IPS-18c (cell line): ENCODE data around the gene HECTD1.
"Not testable (repeated sequence)": the region's sequence is repeated elsewhere in the genome, so short reads cannot be mapped to it uniquely, and the experiment has no call there.

Experiments used
- H3K4me3 ChIP-seq: 2 replicates; pipeline ENCODE4 v1.7.0; 2013; ENCODE audit warnings: low read depth, mild to moderate bottlenecking, low read length, moderate library complexity; ENCODE audit not compliant: insufficient read depth
- H3K9me3 ChIP-seq: one replicate; pipeline ENCODE4 v1.6.1; 2013; ENCODE audit warnings: mild to moderate bottlenecking, low read length, moderate library complexity; ENCODE audit not compliant: control insufficient read depth, insufficient read depth

HECTD1 gene

DNA sequence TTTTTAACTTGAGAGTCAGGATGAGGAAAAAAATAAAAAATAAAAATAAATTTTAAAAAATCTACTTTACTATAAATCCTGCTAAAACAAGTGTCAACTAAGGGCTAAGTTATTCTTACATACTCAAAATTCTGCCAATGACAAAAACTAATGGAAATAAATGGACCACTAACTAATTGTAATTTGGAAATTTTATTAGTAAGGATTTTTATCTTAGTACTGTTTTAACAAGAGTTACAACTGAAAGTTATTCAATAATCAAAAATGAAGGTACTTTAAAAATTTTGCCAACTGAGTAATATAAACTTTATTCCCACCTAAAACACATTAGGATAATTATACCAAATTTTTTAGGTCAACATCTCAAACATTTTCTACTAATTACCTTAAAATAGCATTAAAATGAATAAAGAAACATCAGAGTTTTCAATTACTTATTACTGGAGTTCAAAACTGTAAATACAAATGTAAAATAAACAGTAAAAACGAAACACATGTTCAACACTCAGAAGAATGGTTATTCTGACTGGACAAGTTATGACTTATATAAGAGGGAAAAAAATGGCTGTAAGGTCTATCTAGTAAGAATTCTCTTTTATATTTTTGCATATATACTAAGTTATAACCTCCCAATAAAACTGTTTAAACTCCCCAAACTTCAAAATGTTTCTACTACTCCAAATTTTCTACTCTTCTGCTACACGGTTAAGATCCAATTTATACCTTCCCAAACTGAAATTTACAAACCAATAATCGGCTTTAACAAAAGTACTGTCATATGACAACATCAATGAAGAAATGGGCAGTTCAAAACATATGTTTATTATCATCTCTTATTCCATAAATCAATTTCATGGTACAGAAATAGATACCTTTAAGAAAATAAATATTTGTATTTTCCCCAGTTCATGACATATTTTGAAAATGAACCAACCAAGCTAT lies 2.7 kb downstream of the HECTD1 start:
- no peaks in the 10 kb centered on the region for H3K9me3 ChIP-seq

DNA sequence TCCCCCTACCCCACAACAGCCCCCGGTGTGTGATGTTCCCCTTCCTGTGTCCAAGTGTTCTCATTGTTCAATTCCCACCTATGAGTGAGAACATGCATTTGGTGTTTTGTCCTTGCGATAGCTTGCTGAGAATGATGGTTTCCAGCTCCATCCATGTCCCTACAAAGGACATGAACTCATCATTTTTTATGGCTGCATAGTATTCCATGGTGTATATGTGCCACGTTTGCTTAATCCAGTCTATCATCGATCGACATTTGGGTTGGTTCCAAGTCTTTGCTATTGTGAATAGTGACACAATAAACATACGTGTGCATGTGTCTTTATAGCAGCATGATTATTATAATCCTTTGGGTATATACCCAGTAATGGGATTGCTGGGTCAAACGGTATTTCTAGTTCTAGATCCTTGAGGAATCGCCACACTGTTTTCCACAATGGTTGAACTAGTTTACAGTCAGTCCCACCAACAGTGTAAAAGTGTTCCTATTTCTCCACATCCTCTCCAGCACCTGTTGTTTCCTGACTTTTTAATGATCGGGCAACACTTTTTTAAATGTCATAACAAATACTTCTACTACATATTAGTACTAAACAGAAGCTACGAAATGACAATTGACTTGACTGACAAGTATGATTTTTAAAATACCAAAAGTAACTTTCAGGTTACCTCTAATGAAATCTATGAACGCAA lies 3.5 kb downstream of the HECTD1 start:
- not testable (repeated sequence) for H3K9me3 ChIP-seq, H3K4me3 ChIP-seq

More for the DNA sequence above, 2.7 kb downstream of the HECTD1 start:
- H3K4me3 ChIP-seq, result no peak overlapping the region

DNA sequence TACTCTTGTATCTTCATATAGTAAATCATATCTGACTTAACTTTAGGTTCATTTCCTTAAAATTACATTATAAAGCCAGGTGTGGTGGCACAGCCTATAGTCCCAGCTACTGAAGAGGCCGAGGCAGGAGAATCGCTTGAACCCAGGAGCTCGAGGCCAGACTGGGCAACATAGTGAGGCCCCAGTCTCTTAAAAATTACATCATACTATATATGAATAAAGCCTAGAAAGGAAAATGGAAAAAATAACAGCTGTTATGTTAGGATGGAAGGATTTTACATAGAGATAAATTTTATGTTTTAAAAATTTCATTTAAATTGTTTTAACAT lies 4.2 kb downstream of the HECTD1 start:
- H3K9me3 ChIP-seq, result no peaks in the 10 kb centered on the region

DNA sequence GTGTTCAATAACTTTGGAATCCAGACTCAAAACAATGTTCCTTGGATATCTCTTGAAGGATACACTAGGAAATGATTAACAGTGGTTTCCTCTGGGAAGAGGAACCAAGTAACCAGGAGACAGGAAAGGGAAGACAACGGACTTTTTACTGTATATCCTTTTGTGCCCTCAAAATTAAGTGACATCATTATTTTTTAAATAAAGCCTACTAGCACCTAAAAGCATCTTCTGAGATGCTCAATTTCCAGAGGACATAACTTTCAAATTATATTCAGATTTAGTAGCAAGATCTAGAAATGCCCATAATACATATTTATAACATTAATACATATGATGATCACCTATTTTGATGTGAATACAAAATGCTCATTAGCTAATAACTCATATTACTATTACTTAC lies 6.5 kb downstream of the HECTD1 start:
- Histone ChIP-seq H3K9me3 (no peaks in the 10 kb centered on the region), H3K4me3 (no peak overlapping the region)

More for the DNA sequence above, 4.2 kb downstream of the HECTD1 start:
- H3K4me3 ChIP-seq, result no peak overlapping the region

DNA sequence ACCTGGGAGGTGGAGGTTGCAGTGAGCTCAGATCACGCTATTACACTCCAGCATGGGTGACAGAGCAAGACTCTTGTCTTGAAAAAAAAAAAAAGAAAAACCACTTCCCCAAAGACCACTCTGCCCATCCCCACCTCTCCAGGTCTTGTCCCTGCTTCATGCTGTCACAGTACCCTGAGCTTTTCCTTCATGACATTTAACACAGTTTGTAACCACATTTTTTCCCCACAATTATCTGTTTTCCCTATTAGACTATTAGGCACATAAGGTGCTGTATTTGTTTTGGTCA lies 6.9 kb downstream of the HECTD1 start:
- Histone ChIP-seq H3K4me3 (no peak overlapping the region), H3K9me3 (no peaks in the 10 kb centered on the region)

DNA sequence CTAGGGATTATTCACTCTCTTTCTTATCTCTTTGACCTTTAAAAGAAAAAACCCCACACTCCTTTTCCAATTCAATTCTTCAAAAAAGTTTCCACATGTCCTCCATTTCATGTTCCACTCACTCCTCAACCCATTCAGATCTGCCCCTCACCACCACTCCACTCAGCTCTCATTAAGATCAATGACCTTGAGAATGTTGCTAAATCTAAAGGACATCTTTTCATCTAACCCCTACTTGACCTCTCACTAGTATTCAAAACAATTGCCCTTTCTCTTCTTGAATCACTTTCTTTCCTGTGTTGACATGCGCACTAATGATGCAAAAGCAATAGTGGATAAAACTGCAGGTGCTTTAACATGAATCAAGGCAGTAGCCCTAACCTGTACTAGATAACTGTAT lies 9.9 kb downstream of the HECTD1 start:
- Histone ChIP-seq H3K9me3 (no peaks in the 10 kb centered on the region), H3K4me3 (no peak overlapping the region)

DNA sequence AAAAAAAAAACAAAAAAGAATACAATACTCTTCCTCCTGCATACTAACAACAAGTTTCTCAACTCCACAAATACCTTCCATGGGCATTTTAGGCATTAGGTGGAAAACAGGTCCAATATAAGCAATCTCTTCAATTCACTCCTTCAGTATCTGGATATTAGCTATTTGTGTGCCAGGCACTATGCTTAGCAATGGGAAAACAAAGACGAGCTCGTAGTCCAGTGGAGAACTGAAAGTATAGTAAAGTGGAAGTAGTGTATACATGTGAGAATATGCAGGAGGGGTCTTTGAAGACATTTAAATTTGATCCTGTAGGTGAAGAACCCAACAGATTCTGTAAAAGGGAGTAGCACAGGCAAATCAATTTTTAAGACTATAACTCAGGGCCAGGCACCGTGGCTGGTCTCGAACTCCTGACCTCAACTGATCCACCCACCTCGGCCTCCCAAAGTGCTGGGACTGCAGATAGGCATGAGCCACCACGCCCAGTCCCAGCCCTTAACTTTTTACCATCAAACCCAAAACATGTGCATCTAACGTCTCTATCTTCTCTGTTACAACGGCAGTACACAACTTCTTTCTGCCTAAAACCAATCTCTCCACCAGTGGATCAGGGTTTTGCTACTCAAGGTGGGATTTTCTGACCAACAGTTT lies 10.6 kb downstream of the HECTD1 start:
- Histone ChIP-seq H3K9me3 (no peaks in the 10 kb centered on the region), H3K4me3 (no peak overlapping the region)

DNA sequence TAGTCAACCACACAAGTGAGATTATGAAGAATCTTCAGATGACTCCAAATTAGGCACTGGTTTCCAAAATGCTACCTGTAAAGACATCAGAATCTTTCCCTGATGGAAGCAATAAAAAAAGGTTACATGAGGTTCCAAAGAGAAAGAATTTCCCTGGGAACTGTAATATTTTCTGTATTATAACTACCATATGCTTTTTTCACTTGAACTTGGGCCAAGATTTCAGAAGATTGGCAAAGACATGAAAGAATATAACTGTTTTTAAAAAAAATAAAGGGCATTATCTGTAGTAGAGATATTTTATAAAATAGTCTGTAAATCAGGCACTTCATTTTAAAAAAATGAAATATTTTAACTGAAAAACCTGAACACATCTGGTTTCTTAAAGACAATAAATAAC lies 12.9 kb downstream of the HECTD1 start:
- Histone ChIP-seq H3K9me3 (no peaks in the 10 kb centered on the region), H3K4me3 (no peak overlapping the region)

DNA sequence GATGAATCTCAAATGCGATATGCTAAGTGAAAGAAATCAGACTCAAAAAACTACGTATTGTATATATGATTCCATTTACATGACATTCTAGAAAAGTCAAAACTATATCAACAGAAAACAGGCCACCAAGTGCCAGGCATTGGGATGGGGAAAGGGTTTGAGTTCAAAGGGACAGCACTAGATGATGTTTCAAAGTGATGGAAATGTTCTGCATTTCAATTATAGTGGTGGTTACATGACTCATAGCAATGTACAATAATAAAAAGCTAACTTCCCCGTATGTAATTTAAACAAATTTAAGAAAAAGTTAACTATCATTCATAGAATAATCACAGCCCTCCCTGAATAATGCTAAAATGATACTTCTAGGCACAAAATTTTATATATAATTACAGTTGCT lies 13.5 kb downstream of the HECTD1 start:
- no peaks in the 10 kb centered on the region for H3K9me3 ChIP-seq
- H3K4me3 ChIP-seq, result no peak overlapping the region

DNA sequence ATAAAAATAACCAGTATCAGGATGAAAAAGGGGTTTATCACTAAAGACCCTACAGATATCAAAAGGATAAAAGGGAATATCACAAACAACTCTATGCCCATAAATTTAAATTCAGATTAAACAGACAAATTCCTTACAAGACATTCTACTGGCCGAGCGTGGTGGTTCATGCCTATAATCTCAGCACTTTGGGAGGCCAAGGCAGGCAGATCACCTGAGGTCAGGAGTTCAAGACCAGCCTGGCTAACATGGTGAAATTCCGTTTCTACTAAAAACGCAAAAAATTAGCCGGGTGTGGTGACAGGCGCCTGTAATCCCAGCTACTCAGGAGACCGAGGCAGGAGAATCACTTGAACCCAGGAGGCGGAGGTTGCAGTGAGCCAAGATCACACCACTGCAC lies 15.0 kb downstream of the HECTD1 start:
- H3K9me3 ChIP-seq, H3K4me3 ChIP-seq: not testable (repeated sequence)

DNA sequence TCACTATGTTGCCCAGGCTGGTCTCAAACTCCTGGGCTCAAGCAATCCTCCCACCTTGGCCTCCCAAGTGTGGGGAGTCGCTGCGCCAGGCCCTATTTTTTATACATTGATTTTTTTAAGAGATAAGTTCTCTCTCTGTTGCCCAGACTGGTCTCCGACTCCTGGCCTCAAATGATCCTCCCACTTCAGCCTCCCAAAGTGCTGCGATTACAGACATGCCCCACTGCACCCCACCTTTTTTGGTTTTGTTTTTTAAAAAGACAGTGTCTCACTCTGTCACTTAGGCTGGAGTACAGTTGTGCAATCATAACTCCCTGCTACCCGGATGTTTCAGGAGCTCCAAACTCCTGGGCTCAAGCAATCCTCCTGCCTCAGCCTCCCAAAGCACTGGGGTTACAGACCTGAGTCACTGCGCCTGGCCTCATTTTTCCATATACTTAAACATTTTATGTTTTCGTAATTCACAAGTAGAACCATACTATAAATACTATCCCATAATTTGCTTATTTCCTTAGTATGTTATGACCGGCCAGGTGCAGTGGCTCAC lies 16.8 kb downstream of the HECTD1 start:
- Histone ChIP-seq H3K9me3 (no peaks in the 10 kb centered on the region), H3K4me3 (no peak overlapping the region)

DNA sequence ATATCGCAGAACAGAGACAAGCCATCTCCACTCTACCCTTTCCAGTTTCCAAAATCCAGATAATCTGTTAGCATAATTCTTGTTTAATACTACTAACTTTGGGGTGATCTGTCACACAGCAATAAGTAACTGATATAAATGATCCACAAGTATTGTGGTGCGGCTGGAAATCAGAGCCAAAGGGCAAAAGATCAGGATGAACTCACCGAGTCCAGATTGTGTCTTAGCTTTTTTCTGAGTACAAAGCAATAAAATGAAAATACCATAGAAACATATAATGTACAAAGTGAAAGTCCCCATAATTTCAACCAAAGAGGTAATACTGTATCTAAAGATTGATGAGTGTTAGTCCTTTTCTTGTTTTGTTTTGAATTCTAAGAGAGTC lies 17.4 kb downstream of the HECTD1 start:
- Histone ChIP-seq H3K4me3 (no peak overlapping the region), H3K9me3 (no peaks in the 10 kb centered on the region)

DNA sequence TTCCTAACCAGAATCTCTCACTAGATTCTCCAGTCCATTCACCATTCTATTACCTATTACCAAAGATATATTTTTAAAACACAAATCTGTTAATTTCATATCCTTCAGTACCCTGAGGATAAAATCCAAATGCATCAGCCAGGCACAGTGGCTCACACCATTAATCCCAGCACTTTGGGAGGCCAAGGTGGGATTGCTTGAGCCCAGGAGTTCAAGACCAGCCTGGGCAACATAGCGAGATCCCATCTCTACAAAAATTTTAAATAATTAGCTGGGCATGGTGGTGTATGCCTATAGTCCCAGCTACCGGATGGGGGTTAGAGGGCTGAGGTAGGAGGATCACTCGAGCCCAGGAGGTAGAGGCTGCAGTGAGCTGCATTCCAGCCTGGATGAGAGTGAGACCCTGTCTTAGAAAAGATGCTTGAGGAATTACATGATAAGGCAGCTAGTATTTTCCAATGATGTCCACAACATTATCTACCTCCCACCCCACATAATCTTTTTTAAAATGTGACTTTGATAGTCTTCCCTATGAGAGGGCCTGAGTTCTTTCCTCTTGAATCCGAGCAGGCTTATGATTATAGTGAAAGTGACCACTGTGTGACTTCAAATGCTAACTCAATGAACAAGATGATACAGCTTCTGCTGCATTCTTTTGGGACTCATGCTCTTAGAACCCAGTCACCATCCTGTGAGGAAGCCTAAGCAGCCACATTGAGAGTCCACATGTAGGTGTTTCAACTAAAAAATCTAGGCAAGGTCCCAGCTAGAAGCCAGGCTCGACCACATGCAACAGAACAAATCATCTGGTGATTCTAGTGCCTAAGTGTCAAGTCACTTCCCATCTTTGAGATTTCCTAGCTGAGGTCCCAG lies 18.0 kb downstream of the HECTD1 start:
- no peak overlapping the region for H3K4me3 ChIP-seq
- no peaks in the 10 kb centered on the region for H3K9me3 ChIP-seq

DNA sequence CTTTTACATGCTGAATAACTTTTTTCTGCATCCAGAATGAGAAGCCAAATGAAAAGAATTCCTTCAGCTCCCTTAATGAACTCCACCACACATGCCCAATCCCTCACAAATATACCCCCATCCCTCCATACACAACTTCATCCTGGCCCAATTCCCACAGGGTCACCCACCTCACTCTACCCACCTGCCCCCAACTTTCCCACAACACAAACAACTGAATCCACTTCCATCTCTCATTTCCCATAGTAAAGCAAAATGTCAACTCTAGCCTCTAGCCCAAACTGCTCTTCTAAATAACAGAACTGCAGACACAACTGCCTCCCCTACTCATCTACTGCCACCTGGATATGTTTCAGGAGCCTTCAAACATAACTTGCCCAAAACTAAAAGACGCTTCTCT lies 18.8 kb downstream of the HECTD1 start:
- Histone ChIP-seq H3K4me3 (no peak overlapping the region), H3K9me3 (no peaks in the 10 kb centered on the region)

DNA sequence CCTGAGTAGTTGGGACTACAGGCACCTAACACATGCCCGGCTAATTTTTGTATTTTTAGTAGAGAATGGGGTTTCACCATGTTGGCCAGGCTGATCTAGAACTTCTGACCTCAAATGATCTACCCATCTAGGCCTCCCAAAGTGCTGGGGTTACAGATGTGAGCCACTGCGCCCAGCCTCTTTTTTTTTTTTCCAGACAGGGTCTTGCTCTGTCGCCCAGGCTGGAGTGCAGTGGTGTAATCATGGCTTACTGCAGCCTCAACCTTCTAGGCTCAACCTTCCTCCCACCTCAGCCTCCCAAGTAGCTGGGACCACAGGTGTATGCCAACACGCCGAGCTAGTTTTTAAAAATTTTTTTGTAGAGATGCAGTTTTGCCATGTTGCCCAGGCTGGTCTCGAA lies 25.6 kb downstream of the HECTD1 start:
- H3K4me3 ChIP-seq, H3K9me3 ChIP-seq: not testable (repeated sequence)

DNA sequence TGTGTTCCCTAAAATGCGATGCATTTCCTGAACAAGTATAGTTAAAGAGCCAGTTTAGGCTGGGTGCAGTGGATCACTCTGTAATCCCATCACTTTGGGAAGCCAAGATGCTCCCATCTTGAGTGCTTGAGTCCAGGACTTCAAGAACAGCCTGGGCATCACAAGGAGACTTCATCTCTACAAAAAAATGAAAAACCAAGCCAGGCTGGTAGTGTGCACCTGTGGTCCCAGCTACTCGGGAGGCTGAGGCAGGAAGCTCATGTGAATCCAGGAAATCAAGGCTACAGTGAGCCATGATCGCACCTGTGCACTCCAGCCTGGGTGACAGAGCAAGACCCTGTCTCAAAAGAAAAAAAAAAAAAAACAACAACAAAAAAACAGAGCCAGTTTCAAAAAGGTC lies 26.3 kb downstream of the HECTD1 start:
- Histone ChIP-seq H3K9me3 (no peaks in the 10 kb centered on the region), H3K4me3 (no peak overlapping the region)

DNA sequence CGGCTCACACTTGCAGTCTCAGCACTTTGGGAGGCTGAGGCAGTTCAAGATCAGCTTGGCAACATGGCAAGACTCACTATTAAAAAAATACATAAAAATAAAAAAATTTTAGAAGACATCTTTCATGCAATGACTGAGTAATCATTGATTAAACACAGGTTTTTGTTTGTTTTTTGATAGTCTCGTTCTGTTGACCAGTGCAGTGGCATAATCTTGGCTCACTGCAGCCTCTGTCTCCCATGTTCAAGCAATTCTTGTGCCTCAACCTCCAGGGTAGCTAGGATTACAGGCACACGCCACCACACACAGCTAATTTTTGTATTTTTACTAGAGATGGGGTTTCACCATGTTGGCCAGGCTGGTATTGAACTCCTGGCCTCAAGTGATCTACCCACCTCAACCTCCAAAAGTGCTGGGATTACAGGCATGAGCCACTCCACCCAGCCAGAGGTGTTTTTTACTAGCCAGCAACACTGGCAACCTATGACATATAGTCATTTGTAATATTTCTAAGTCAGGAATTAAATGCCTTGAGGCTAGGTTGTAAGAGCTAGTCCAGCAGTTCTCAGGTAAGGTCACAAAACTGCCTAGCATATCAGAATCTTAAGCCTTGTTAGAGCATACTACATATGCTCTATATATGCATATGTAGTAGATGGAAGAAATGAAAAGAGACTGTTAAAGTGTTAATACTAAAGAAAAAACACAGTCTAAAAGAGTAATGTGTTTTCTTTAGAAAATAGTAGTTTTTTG lies 27.1 kb downstream of the HECTD1 start:
- H3K9me3 ChIP-seq, result no peaks in the 10 kb centered on the region
- H3K4me3 ChIP-seq, result no peak overlapping the region
